ENCODE results near the gene ZDHHC6.

GRCh38 chr10:112487964-112488363 lies 41.2 kb upstream of the ZDHHC6 start:
- no peak for TF ChIP-seq CTCF (IDR thresholded peaks at IDR 0.05)
- TF ChIP-seq REST (IDR thresholded peaks at IDR 0.05; ENCODE audit: insufficient read depth in 1 of 2, low read depth in 2 of 2, low read length in 1 of 2): no peak

Measured in Panc1 (cell line).